OCI-LY3 (cell line): ENCODE data around the gene LETMD1.

Experiments used
- H2AFZ ChIP-seq: fragments of 200-600, 300-600 bp; shearing (Covaris generic); 2 replicates; pipeline ENCODE4 v1.6.0; 2014; ENCODE audit warnings: antibody characterized with exemption, low read depth, low read length
- H3K27ac ChIP-seq: fragments of 200-600, 300-600 bp; sonication (generic); 2 replicates; pipeline ENCODE4 v1.5.1; 2014; ENCODE audit warnings: mild to moderate bottlenecking, low read length, moderate library complexity, mixed read lengths
- H3K27me3 ChIP-seq: fragments of 200-600, 300-600 bp; sonication (generic); 2 replicates; pipeline ENCODE4 v1.6.1; 2014; ENCODE audit warnings: low read depth, low read length, mixed read lengths
- H3K36me3 ChIP-seq: fragments of 200-600, 300-600 bp; sonication (generic); replicated peaks from 2 replicates; pipeline ENCODE3; 2014; ENCODE audit warnings: low read depth, low read length, mixed read lengths
- H3K4me1 ChIP-seq: fragments of 300-600, 200-600 bp; sonication (generic); 2 replicates; pipeline ENCODE4 v1.6.1; 2014; ENCODE audit warnings: low read length, mixed read lengths
- H3K4me2 ChIP-seq: fragments of 200-600, 300-600 bp; sonication (generic); 2 replicates; pipeline ENCODE4 v1.6.1; 2014; ENCODE audit warnings: low read length, mixed read lengths
- H3K4me3 ChIP-seq: fragments of 300-600, 200-600 bp; sonication (generic); 2 replicates; pipeline ENCODE4 v1.5.1; 2014; ENCODE audit warnings: antibody characterized with exemption, mild to moderate bottlenecking, low read length, moderate library complexity
- H3K79me2 ChIP-seq: fragments of 300-600, 200-600 bp; shearing (Covaris generic); 2 replicates; pipeline ENCODE4 v1.6.1; 2014; ENCODE audit warnings: mild to moderate bottlenecking, low read length, mixed read lengths
- H3K9ac ChIP-seq: fragments of 300-600, 200-600 bp; shearing (Covaris generic); 2 replicates; pipeline ENCODE4 v1.6.0; 2014; ENCODE audit warnings: mild to moderate bottlenecking, low read length, moderate library complexity
- H3K9me3 ChIP-seq: fragments of 200-600, 300-600 bp; shearing (Covaris generic); 2 replicates; pipeline ENCODE4 v1.6.1; 2014; ENCODE audit warnings: low read length, mixed read lengths; ENCODE audit not compliant: insufficient read depth
- H4K20me1 ChIP-seq: fragments of 200-600, 300-600 bp; sonication (generic); 2 replicates; pipeline ENCODE4 v1.6.1; 2016; ENCODE audit warnings: low read length, mixed read lengths; ENCODE audit not compliant: insufficient read depth
- CTCF ChIP-seq: fragments of 200-600, 300-600 bp; sonication (generic); IDR thresholded peaks from 2 replicates; pipeline ENCODE4 v1.5.1; 2014; ENCODE audit warnings: antibody characterized with exemption, low read length, low read depth
- EZH2phosphoT487 ChIP-seq: fragments of 200-600 bp; shearing (Covaris generic); IDR thresholded peaks from 2 replicates; pipeline ENCODE4 v1.6.1; 2018; ENCODE audit warnings: antibody characterized with exemption, mixed run types, low read depth

The LETMD1 gene

DNA sequence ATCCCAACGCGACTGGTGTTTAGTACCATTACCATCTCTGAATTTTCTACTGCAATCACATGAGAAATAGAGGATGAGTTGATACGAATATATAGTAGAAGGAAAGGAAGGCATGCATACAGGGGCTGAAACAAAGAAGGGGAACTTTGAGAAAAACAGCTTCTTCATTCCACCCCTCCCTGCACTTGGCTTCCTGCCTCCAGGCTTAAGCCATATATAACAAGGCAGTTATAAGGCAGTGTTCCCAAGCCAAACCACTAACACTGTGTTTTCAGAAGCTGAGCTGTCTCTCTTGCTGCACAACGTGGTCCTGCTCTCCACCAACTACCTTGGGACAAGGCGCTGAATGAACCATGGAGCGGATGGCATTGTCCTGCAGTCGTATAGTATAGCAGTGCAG is 11.0 kb downstream of the LETMD1 start:
- no peak for TF ChIP-seq CTCF
- TF ChIP-seq EZH2phosphoT487: no peak
- Histone ChIP-seq H3K4me1 (no peaks in the 10 kb centered on the region), H3K9me3 (no peaks in the 10 kb centered on the region), H3K4me2 (no peak overlapping the region), H3K79me2 (no peaks in the 10 kb centered on the region), H4K20me1 (no peaks in the 10 kb centered on the region), H3K27me3 (no peaks in the 10 kb centered on the region), H3K36me3 (peaks cover 57% of the 10 kb centered on the region), H3K9ac (no peak overlapping the region), H2AFZ (no peak overlapping the region), H3K4me3 (no peak overlapping the region), H3K27ac (no peak overlapping the region)

GRCh38 chr12:51062631-51063397 is 14.7 kb downstream of the LETMD1 start:
- H3K4me1 ChIP-seq: no peaks in the 10 kb centered on the region
- no peaks in the 10 kb centered on the region for H3K9me3 ChIP-seq
- H2AFZ ChIP-seq: no peak overlapping the region
- H3K27ac ChIP-seq: no peak overlapping the region
- no peaks in the 10 kb centered on the region for H3K79me2 ChIP-seq
- no peak overlapping the region for H3K4me3 ChIP-seq
- H3K36me3 ChIP-seq: peaks cover 44% of the 10 kb centered on the region
- H3K4me2 ChIP-seq: no peak overlapping the region
- H3K9ac ChIP-seq: no peak overlapping the region
- H3K27me3 ChIP-seq: no peaks in the 10 kb centered on the region
- no peaks in the 10 kb centered on the region for H4K20me1 ChIP-seq
- no peak for TF ChIP-seq CTCF
- TF ChIP-seq EZH2phosphoT487: no peak

- H3K27ac ChIP-seq: no peak overlapping the region
- H3K4me3 ChIP-seq: no peak overlapping the region
- no peaks in the 10 kb centered on the region for H3K27me3 ChIP-seq
- TF ChIP-seq EZH2phosphoT487 (no peak), CTCF (no peak)
- H3K9me3 ChIP-seq: no peaks in the 10 kb centered on the region
- no peaks in the 10 kb centered on the region for H4K20me1 ChIP-seq
- peaks cover 24% of the 10 kb centered on the region for H3K36me3 ChIP-seq
- no peaks in the 10 kb centered on the region for H3K4me1 ChIP-seq
- H3K79me2 ChIP-seq: no peaks in the 10 kb centered on the region
- H2AFZ ChIP-seq: no peak overlapping the region
- no peak overlapping the region for H3K9ac ChIP-seq
- no peak overlapping the region for H3K4me2 ChIP-seq
These were observed 17.4 kb downstream of the LETMD1 start for GRCh38 chr12:51065530-51065929.

- H3K27me3 ChIP-seq: no peaks in the 10 kb centered on the region
- peaks cover 16% of the 10 kb centered on the region for H3K36me3 ChIP-seq
- H4K20me1 ChIP-seq: no peaks in the 10 kb centered on the region
- no peaks in the 10 kb centered on the region for H3K9me3 ChIP-seq
- no peaks in the 10 kb centered on the region for H3K4me1 ChIP-seq
- no peak overlapping the region for H3K27ac ChIP-seq
- H2AFZ ChIP-seq: no peak overlapping the region
- TF ChIP-seq EZH2phosphoT487: no peak
- TF ChIP-seq CTCF: no peak
- H3K9ac ChIP-seq: no peak overlapping the region
- no peaks in the 10 kb centered on the region for H3K79me2 ChIP-seq
- no peak overlapping the region for H3K4me2 ChIP-seq
- H3K4me3 ChIP-seq: no peak overlapping the region
These were observed 19.1 kb downstream of the LETMD1 start for GRCh38 chr12:51067229-51067628.
